RWPE1 (cell line): ENCODE data around the gene LRRC32.

Experiments
- CTCF ChIA-PET: fragments of 350-600 bp; sonication (Branson Sonifier 250); formaldehyde crosslinking; extraction: SDS; loops from one replicate; lab custom pipeline; 2021; lab: Yijun Ruan, JAX
- POLR2A ChIA-PET: fragments of 400-600 bp; formaldehyde crosslinking; extraction: SDS; loops from one replicate; lab custom pipeline; 2020; ENCODE audit warnings: antibody characterized with exemption; ENCODE audit not compliant: low non-redundant PET; lab: Yijun Ruan, JAX
- DNase-seq: peaks from one replicate; pipeline ENCODE4 v3.0.0; 2012; ENCODE audit warnings: low spot score
- H3K27ac ChIP-seq: fragments of 450-650 bp; 2 replicates; pipeline ENCODE4 v1.5.1; 2017
- TF ChIP-seq, protein P1 (sequence below): fragments of 450-650 bp; conservative IDR thresholded peaks from 2 replicates; pipeline ENCODE4 v1.5.1; 2017; ENCODE audit warnings: low read depth, mild to moderate bottlenecking

The LRRC32 gene

DNA sequence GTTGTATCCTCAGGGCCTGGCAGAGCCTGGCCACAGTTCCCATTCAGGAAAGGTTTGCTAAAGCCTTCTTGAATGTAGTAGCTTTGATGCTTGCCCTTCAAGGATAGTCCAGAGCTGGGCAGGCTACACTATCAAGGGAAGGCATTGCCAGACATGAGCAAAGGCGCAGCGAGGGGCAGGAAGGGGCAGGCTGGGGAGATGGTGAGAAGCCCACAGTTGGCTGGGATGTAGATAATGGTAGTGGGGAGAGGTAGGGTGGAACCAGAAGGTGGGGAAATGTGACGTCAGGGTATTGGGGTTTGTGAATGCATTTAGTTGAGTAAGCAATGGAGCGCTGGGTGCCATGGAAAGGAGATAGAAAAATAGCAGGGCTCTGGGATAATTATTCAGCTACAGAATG lies 28.6 kb downstream of the LRRC32 start:
- no peak for DNase-seq
- H3K27ac ChIP-seq, result no peak overlapping the region
- TF ChIP-seq, protein P1, sequence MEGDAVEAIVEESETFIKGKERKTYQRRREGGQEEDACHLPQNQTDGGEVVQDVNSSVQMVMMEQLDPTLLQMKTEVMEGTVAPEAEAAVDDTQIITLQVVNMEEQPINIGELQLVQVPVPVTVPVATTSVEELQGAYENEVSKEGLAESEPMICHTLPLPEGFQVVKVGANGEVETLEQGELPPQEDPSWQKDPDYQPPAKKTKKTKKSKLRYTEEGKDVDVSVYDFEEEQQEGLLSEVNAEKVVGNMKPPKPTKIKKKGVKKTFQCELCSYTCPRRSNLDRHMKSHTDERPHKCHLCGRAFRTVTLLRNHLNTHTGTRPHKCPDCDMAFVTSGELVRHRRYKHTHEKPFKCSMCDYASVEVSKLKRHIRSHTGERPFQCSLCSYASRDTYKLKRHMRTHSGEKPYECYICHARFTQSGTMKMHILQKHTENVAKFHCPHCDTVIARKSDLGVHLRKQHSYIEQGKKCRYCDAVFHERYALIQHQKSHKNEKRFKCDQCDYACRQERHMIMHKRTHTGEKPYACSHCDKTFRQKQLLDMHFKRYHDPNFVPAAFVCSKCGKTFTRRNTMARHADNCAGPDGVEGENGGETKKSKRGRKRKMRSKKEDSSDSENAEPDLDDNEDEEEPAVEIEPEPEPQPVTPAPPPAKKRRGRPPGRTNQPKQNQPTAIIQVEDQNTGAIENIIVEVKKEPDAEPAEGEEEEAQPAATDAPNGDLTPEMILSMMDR, result no peak
- POLR2A ChIA-PET, result no interaction called here
- CTCF ChIA-PET, result no interaction called here

- DNase-seq, result no peak
- ChIA-PET POLR2A (no interaction called here), CTCF (interaction anchor here (0.5 kb wide), 1 partner anchor 29 kb away, joined by 3 read pairs; no protein-coding TSS in a partner anchor)
- TF ChIP-seq, protein P1, result no peak
- no peak overlapping the region for H3K27ac ChIP-seq
These were observed 30.0 kb downstream of the LRRC32 start for GRCh38 chr11:76640501-76640900.

GRCh38 chr11:76639621-76640020 lies 30.9 kb downstream of the LRRC32 start:
- ChIA-PET POLR2A (no interaction called here), CTCF (no interaction called here)
- no peak overlapping the region for H3K27ac ChIP-seq
- no peak for DNase-seq
- TF ChIP-seq, protein P1, result no peak

DNA sequence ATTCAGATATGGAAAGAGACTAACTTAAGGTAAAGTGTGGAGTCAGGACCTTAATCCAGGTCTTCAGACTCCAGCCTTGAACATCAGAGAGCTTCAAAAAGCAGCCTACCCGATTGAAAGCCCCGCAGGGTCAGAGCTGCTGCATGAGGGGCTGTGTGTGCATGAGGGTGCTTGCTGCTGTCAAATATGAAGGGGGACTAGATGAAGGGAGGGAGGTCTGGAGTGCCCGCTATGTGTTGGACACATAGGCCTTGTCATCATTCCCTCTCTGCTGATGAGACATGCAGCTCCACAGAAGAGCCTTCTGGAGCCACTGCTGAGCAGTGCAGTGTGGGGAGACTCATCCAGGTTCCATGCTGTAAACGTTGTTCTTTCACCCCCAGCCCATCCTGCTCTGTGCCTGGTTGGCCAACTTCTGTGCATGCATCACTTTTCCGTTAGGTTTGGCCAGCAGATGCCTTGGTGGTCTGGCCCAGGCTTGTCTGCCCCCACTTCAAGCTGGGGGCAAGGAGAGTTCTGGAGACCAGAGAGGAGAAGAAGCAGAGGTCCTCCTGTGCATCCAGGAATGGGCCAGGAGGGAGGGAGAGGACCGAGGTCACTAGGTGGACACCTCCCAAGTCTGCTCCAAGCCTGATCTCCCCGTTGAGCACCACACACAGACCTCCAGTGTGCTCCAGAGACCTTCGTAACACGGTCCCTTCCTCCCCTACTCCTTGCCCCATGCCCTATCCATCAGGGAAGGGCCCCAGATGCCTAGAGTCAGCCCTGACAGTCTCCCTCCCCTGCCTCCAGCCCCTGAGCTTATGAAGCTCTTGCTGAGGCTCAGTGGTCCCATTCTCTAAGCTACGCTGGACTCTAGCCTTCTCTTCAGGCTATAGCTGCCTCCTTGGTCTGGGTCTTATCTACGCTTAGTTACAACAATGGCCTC lies 32.0 kb downstream of the LRRC32 start:
- CTCF ChIA-PET, result interaction anchor here (0.6 to 0.7 kb wide), 2 partner anchors 84 to 624 kb away, joined by 3 to 4 read pairs; no protein-coding TSS in a partner anchor
- POLR2A ChIA-PET, result no interaction called here
- TF ChIP-seq, protein P1, result no peak
- DNase-seq, result no peak
- H3K27ac ChIP-seq, result no peak overlapping the region

GRCh38 chr11:76637491-76638269 lies 32.9 kb downstream of the LRRC32 start:
- no peak overlapping the region for H3K27ac ChIP-seq
- TF ChIP-seq, protein P1, result no peak
- CTCF ChIA-PET, result interaction anchor here (0.7 kb wide), 1 partner anchor 85 kb away, joined by 3 read pairs; no protein-coding TSS in a partner anchor
- POLR2A ChIA-PET, result no interaction called here
- no peak for DNase-seq

- no peak for DNase-seq
- POLR2A ChIA-PET, result no interaction called here
- CTCF ChIA-PET, result no interaction called here
These were observed 33.6 kb downstream of the LRRC32 start for GRCh38 chr11:76636826-76637460.

More at GRCh38 chr11:76636826-76637460, 33.6 kb downstream of the LRRC32 start:
- TF ChIP-seq, protein P1, result no peak
- H3K27ac ChIP-seq, result no peak overlapping the region
